ENCODE results near the gene HSD17B8. TPM values are rescaled to one million over a fixed set of nuclear protein-coding genes. Genes with fewer than 3 reads are reported as not detected.
A peak's percentile ranks its signal among the peaks of the same experiment; 100 is the strongest.

The HSD17B8 gene
- total RNA-seq, 1 experiment from 2014 or later: 22.0 TPM

MicroRNAs within 50 kb of the gene (microRNA counts, 767-probe panel; counts per million panel counts)
- microRNA hsa-miR-219-1-3p: not detected
- not detected for microRNA hsa-miR-219-5p

Small RNAs within 50 kb of the gene (microRNA-seq; reads per million reads assigned to microRNA genes)
- 14.1 reads per million, percentile 34 among the genes with 10 or more reads in this experiment for gene MIR219A1 (ENCODE audit: borderline number of aligned reads)

Other genes with a start within 250 kb of the HSD17B8 start
- gene BRD2, start 236.1 kb upstream of the HSD17B8 start, total RNA-seq (2021; ENCODE audit: unreplicated experiment): 260 TPM
- 0.39 TPM for gene HLA-DOA, start 195.1 kb upstream of the HSD17B8 start, total RNA-seq (2021; ENCODE audit: unreplicated experiment)
- gene HLA-DPA1, start 131.0 kb upstream of the HSD17B8 start, total RNA-seq (2021; ENCODE audit: unreplicated experiment): 0.89 TPM
- 1.5 TPM for gene HLA-DPB1, start 128.7 kb upstream of the HSD17B8 start, total RNA-seq (2021; ENCODE audit: unreplicated experiment)
- 7.6 TPM for gene COL11A2, start 12.2 kb upstream of the HSD17B8 start, total RNA-seq (2021; ENCODE audit: unreplicated experiment)
- gene RXRB, start 4.0 kb upstream of the HSD17B8 start, total RNA-seq (2021; ENCODE audit: unreplicated experiment): 49.9 TPM
- gene SLC39A7, start 3.8 kb upstream of the HSD17B8 start, total RNA-seq (2021; ENCODE audit: unreplicated experiment): 130 TPM
- 45.9 TPM for gene RING1, start 3.8 kb downstream of the HSD17B8 start, total RNA-seq (2021; ENCODE audit: unreplicated experiment)
- gene VPS52, start 67.2 kb downstream of the HSD17B8 start, total RNA-seq (2021; ENCODE audit: unreplicated experiment): 58.2 TPM
- gene RPS18, start 67.4 kb downstream of the HSD17B8 start, total RNA-seq (2021; ENCODE audit: unreplicated experiment): 4,062 TPM
- gene B3GALT4, start 72.5 kb downstream of the HSD17B8 start, total RNA-seq (2021; ENCODE audit: unreplicated experiment): 1.9 TPM
- 90.6 TPM for gene WDR46, start 84.6 kb downstream of the HSD17B8 start, total RNA-seq (2021; ENCODE audit: unreplicated experiment)
- gene PFDN6, start 84.9 kb downstream of the HSD17B8 start, total RNA-seq (2021; ENCODE audit: unreplicated experiment): 90.5 TPM
- gene RGL2, start 94.3 kb downstream of the HSD17B8 start, total RNA-seq (2021; ENCODE audit: unreplicated experiment): 53.4 TPM
- 80.1 TPM for gene TAPBP, start 109.4 kb downstream of the HSD17B8 start, total RNA-seq (2021; ENCODE audit: unreplicated experiment)
- gene ZBTB22, start 113.1 kb downstream of the HSD17B8 start, total RNA-seq (2021; ENCODE audit: unreplicated experiment): 11.7 TPM
- 64.9 TPM for gene DAXX, start 118.3 kb downstream of the HSD17B8 start, total RNA-seq (2021; ENCODE audit: unreplicated experiment)
- 84.7 TPM for gene KIFC1, start 187.2 kb downstream of the HSD17B8 start, total RNA-seq (2021; ENCODE audit: unreplicated experiment)
- gene PHF1, start 206.4 kb downstream of the HSD17B8 start, total RNA-seq (2021; ENCODE audit: unreplicated experiment): 40.2 TPM
- 186 TPM for gene CUTA, start 213.5 kb downstream of the HSD17B8 start, total RNA-seq (2021; ENCODE audit: unreplicated experiment)
- 11.5 TPM for gene SYNGAP1, start 215.4 kb downstream of the HSD17B8 start, total RNA-seq (2021; ENCODE audit: unreplicated experiment)
- gene ZBTB9, start 249.9 kb downstream of the HSD17B8 start, total RNA-seq (2021; ENCODE audit: unreplicated experiment): 14.2 TPM

Measured in HCT116 (cell line).